ENCODE data around the gene CNR1.
A peak's percentile ranks its signal among the peaks of the same experiment; 100 is the strongest.
"Not testable (repeated sequence)": the region's sequence is repeated elsewhere in the genome, so short reads cannot be mapped to it uniquely, and the experiment has no call there.

The CNR1 gene

GRCh38 chr6:88165844-88166492, at the start of gene CNR1:
TSS of gene CNR1 (minus strand) at chr6:88166347. CDS start at chr6:88145274, 21,073 bp downstream.
- peak; percentile 68 for DNase-seq (ENCODE audit: low spot score)

GRCh38 chr6:88211446-88211845, 45.3 kb upstream of the CNR1 start:
- DNase-seq (ENCODE audit: low spot score): no peak

GRCh38 chr6:88209301-88209700, 43.2 kb upstream of the CNR1 start:
- no peak for DNase-seq (ENCODE audit: low spot score)

GRCh38 chr6:88208726-88209125, 42.6 kb upstream of the CNR1 start:
- no peak for DNase-seq (ENCODE audit: low spot score)

- DNase-seq (ENCODE audit: low spot score): not testable (repeated sequence)
Observed at GRCh38 chr6:88201734-88202133, 35.6 kb upstream of the CNR1 start.

- no peak for DNase-seq (ENCODE audit: low spot score)
Observed at GRCh38 chr6:88184921-88185320, 18.8 kb upstream of the CNR1 start.

- no peak for DNase-seq (ENCODE audit: low spot score)
Observed at GRCh38 chr6:88183471-88183870, 17.3 kb upstream of the CNR1 start.

- no peak for DNase-seq (ENCODE audit: low spot score)
Observed at GRCh38 chr6:88179692-88180091, 13.5 kb upstream of the CNR1 start.

GRCh38 chr6:88177961-88178464, 11.9 kb upstream of the CNR1 start:
- DNase-seq (ENCODE audit: low spot score): no peak

GRCh38 chr6:88174906-88175305, 8.8 kb upstream of the CNR1 start:
- DNase-seq (ENCODE audit: low spot score): no peak

- DNase-seq (ENCODE audit: low spot score): no peak
Observed at GRCh38 chr6:88171312-88171711, 5.2 kb upstream of the CNR1 start.

- no peak for DNase-seq (ENCODE audit: low spot score)
Observed at GRCh38 chr6:88168362-88168761, 2.2 kb upstream of the CNR1 start.

- DNase-seq (ENCODE audit: low spot score): no peak
Observed at GRCh38 chr6:88167352-88167937, 1.3 kb upstream of the CNR1 start.

- no peak for DNase-seq (ENCODE audit: low spot score)
Observed at GRCh38 chr6:88166493-88167351, 575 bp upstream of the CNR1 start.

GRCh38 chr6:88165087-88165843, 882 bp downstream of the CNR1 start:
- DNase-seq (ENCODE audit: low spot score): no peak

GRCh38 chr6:88164061-88164460, 2.1 kb downstream of the CNR1 start:
- no peak for DNase-seq (ENCODE audit: low spot score)

- DNase-seq (ENCODE audit: low spot score): no peak
Observed at GRCh38 chr6:88163616-88164015, 2.5 kb downstream of the CNR1 start.

GRCh38 chr6:88161940-88162339, 4.2 kb downstream of the CNR1 start:
- no peak for DNase-seq (ENCODE audit: low spot score)

- no peak for DNase-seq (ENCODE audit: low spot score)
Observed at GRCh38 chr6:88157106-88157505, 9.0 kb downstream of the CNR1 start.

GRCh38 chr6:88145298-88145963, 20.7 kb downstream of the CNR1 start:
- DNase-seq (ENCODE audit: low spot score): no peak

- no peak for DNase-seq (ENCODE audit: low spot score)
Observed at GRCh38 chr6:88144637-88145297, 21.4 kb downstream of the CNR1 start.

All from GM03348 (cell line).